Measurements from ENCODE around the gene ZNRF1. TPM values are rescaled to one million over a fixed set of nuclear protein-coding genes. Genes with fewer than 3 reads are reported as not detected.
"Not testable (repeated sequence)": the region's sequence is repeated elsewhere in the genome, so short reads cannot be mapped to it uniquely, and the experiment has no call there.

ZNRF1 gene
- total RNA-seq, 4 donors from 2014 or later: 28.5 to 58.4 (median 40.4) TPM

- H3K27ac ChIP-seq: no peak overlapping the region
- intact Hi-C loops (cut with DNase I; ENCODE audit: low total_unique reads): no loop called here
- peaks cover 0 to 56% (median 26%) of the 10 kb centered on the region in 4 donors for H3K4me1 ChIP-seq
- DNase-seq: no peak
- H3K4me3 ChIP-seq: no peak overlapping the region
- in situ Hi-C loops (cut with MboI; ENCODE audit: low pct_ligation_motif_present in 1 of 4, low pct_unique_long_range_greater_than_20kb in 1 of 4, low sequenced_read_pairs in 3 of 4): no loop called here
- H3K36me3 ChIP-seq: no peaks in the 10 kb centered on the region
- H3K27me3 ChIP-seq: no peaks in the 10 kb centered on the region
- WGBS, 2 donors (ENCODE audit: low coverage in 1 of 2): 78% methylated on average over 6 of the region's 6 CpGs; no CpG with 5 or more reads in 1 of the 2 donors
- no peaks in the 10 kb centered on the region for H3K9me3 ChIP-seq
- TF ChIP-seq POLR2A (IDR thresholded peaks at IDR 0.05): no peak
- TF ChIP-seq EP300 (IDR thresholded peaks at IDR 0.05; ENCODE audit: low read depth): no peak
- TF ChIP-seq POLR2AphosphoS5 (IDR thresholded peaks at IDR 0.05): no peak
- no peak for TF ChIP-seq CTCF (IDR thresholded peaks at IDR 0.05)
These were observed 90.8 kb downstream of the ZNRF1 start for GRCh38 chr16:75089486-75090202.

GRCh38 chr16:75090899-75091298, 92.1 kb downstream of the ZNRF1 start:
- H3K4me3 ChIP-seq; H3K27ac ChIP-seq; H3K27me3 ChIP-seq; H3K36me3 ChIP-seq; in situ Hi-C loops (cut with MboI; ENCODE audit: low pct_ligation_motif_present in 1 of 4, low pct_unique_long_range_greater_than_20kb in 1 of 4, low sequenced_read_pairs in 3 of 4); intact Hi-C loops (cut with DNase I; ENCODE audit: low total_unique reads); H3K9me3 ChIP-seq; DNase-seq: not testable (repeated sequence)
- H3K4me1 ChIP-seq: peaks cover 0 to 56% (median 26%) of the 10 kb centered on the region in 4 donors
- TF ChIP-seq POLR2AphosphoS5 (IDR thresholded peaks at IDR 0.05): peak in 1 of 3 donors; percentile 11
- WGBS, 2 donors (ENCODE audit: low coverage in 1 of 2): 74 to 100% methylated on average over 3 to 6 of the region's 6 CpGs

GRCh38 chr16:75091619-75092018, 92.8 kb downstream of the ZNRF1 start:
- Histone ChIP-seq H3K4me1 (peaks cover 0 to 61% (median 31%) of the 10 kb centered on the region in 4 donors), H3K27ac (peak overlapping the region in 1 of 4 donors; percentile 44)
- H3K4me3 ChIP-seq; DNase-seq; in situ Hi-C loops (cut with MboI; ENCODE audit: low pct_ligation_motif_present in 1 of 4, low pct_unique_long_range_greater_than_20kb in 1 of 4, low sequenced_read_pairs in 3 of 4); H3K27me3 ChIP-seq; H3K36me3 ChIP-seq; intact Hi-C loops (cut with DNase I; ENCODE audit: low total_unique reads); H3K9me3 ChIP-seq: not testable (repeated sequence)
- 15 to 46% methylated on average over 3 of the region's 3 CpGs for WGBS, 2 donors (ENCODE audit: low coverage in 1 of 2)

- no peaks in the 10 kb centered on the region for H3K27me3 ChIP-seq
- peak; percentile 75 for DNase-seq
- no peak overlapping the region for H3K4me3 ChIP-seq
- H3K36me3 ChIP-seq: no peaks in the 10 kb centered on the region
- peak overlapping the region; percentile 39 to 48 (median 42) for H3K27ac ChIP-seq
- H3K4me1 ChIP-seq: peaks cover 2 to 59% (median 25%) of the 10 kb centered on the region in 4 donors
- no peaks in the 10 kb centered on the region for H3K9me3 ChIP-seq
- in situ Hi-C loops (cut with MboI; ENCODE audit: low pct_ligation_motif_present in 1 of 4, low pct_unique_long_range_greater_than_20kb in 1 of 4, low sequenced_read_pairs in 3 of 4) (no loop called here), intact Hi-C loops (cut with DNase I; ENCODE audit: low total_unique reads) (no loop called here)
- no peak for TF ChIP-seq POLR2A (IDR thresholded peaks at IDR 0.05)
- no peak for TF ChIP-seq EP300 (IDR thresholded peaks at IDR 0.05; ENCODE audit: low read depth)
- TF ChIP-seq POLR2AphosphoS5 (IDR thresholded peaks at IDR 0.05): no peak
- no peak for TF ChIP-seq CTCF (IDR thresholded peaks at IDR 0.05)
- 30% methylated on average over 7 of the region's 7 CpGs; no CpG with 5 or more reads in 1 of the 2 donors for WGBS, 2 donors (ENCODE audit: low coverage in 1 of 2)
These were observed 94.0 kb downstream of the ZNRF1 start for GRCh38 chr16:75092777-75093176.

- in situ Hi-C loops (cut with MboI; ENCODE audit: low pct_ligation_motif_present in 1 of 4, low pct_unique_long_range_greater_than_20kb in 1 of 4, low sequenced_read_pairs in 3 of 4) (no loop called here), intact Hi-C loops (cut with DNase I; ENCODE audit: low total_unique reads) (no loop called here)
- Histone ChIP-seq H3K9me3 (no peaks in the 10 kb centered on the region), H3K4me1 (peaks cover 5 to 58% (median 22%) of the 10 kb centered on the region in 4 donors), H3K27ac (peak overlapping the region in 2 of 4 donors; percentile 44 to 48), H3K36me3 (no peaks in the 10 kb centered on the region), H3K4me3 (no peak overlapping the region), H3K27me3 (no peaks in the 10 kb centered on the region)
- no peak for DNase-seq
- TF ChIP-seq POLR2AphosphoS5 (IDR thresholded peaks at IDR 0.05) (no peak), EP300 (IDR thresholded peaks at IDR 0.05; ENCODE audit: low read depth) (no peak), CTCF (IDR thresholded peaks at IDR 0.05) (no peak), POLR2A (IDR thresholded peaks at IDR 0.05) (no peak)
- 83 to 88% methylated on average over 1 to 23 of the region's 23 CpGs for WGBS, 2 donors (ENCODE audit: low coverage in 1 of 2)
These were observed 95.0 kb downstream of the ZNRF1 start for GRCh38 chr16:75093598-75094540.
